ENCODE measurements around the gene CCDC47.

The CCDC47 gene

GRCh38 chr17:63766754-63767153, 6.6 kb downstream of the CCDC47 start:
- Mint-ChIP-seq H3K9me3 (no peaks in the 10 kb centered on the region), H3K4me3 (no peak overlapping the region), H3K27ac (no peak overlapping the region), H3K36me3 (ENCODE audit: low read depth) (peaks cover 30% of the 10 kb centered on the region), H3K4me1 (no peaks in the 10 kb centered on the region), H3K27me3 (ENCODE audit: low read depth) (no peaks in the 10 kb centered on the region)
- TF ChIP-seq CTCF (IDR thresholded peaks at IDR 0.05; ENCODE audit: unreplicated experiment in 3 of 3), result no peak

GRCh38 chr17:63764716-63765115, 8.7 kb downstream of the CCDC47 start:
- Mint-ChIP-seq H3K36me3 (ENCODE audit: low read depth) (peaks cover 45% of the 10 kb centered on the region), H3K27me3 (ENCODE audit: low read depth) (no peaks in the 10 kb centered on the region), H3K9me3 (no peaks in the 10 kb centered on the region), H3K4me3 (no peak overlapping the region), H3K4me1 (no peaks in the 10 kb centered on the region), H3K27ac (no peak overlapping the region)
- no peak for TF ChIP-seq CTCF (IDR thresholded peaks at IDR 0.05; ENCODE audit: unreplicated experiment in 3 of 3)

- no peak for TF ChIP-seq CTCF (IDR thresholded peaks at IDR 0.05; ENCODE audit: unreplicated experiment in 3 of 3)
- Mint-ChIP-seq H3K4me3 (no peak overlapping the region), H3K27me3 (ENCODE audit: low read depth) (no peaks in the 10 kb centered on the region), H3K9me3 (no peaks in the 10 kb centered on the region), H3K4me1 (no peaks in the 10 kb centered on the region), H3K36me3 (ENCODE audit: low read depth) (peaks cover 52% of the 10 kb centered on the region), H3K27ac (no peak overlapping the region)
Observed at GRCh38 chr17:63762161-63763078, 11.0 kb downstream of the CCDC47 start.

GRCh38 chr17:63760771-63761539, 12.4 kb downstream of the CCDC47 start:
- no peak for TF ChIP-seq CTCF (IDR thresholded peaks at IDR 0.05; ENCODE audit: unreplicated experiment in 3 of 3)
- no peak overlapping the region for H3K4me3 Mint-ChIP-seq
- H3K9me3 Mint-ChIP-seq, result no peaks in the 10 kb centered on the region
- peaks cover 60% of the 10 kb centered on the region for H3K36me3 Mint-ChIP-seq (ENCODE audit: low read depth)
- H3K4me1 Mint-ChIP-seq, result no peaks in the 10 kb centered on the region
- H3K27ac Mint-ChIP-seq, result no peak overlapping the region
- no peaks in the 10 kb centered on the region for H3K27me3 Mint-ChIP-seq (ENCODE audit: low read depth)

- no peak for TF ChIP-seq CTCF (IDR thresholded peaks at IDR 0.05; ENCODE audit: unreplicated experiment in 3 of 3)
- Mint-ChIP-seq H3K27ac (no peak overlapping the region), H3K27me3 (ENCODE audit: low read depth) (no peaks in the 10 kb centered on the region), H3K36me3 (ENCODE audit: low read depth) (peaks cover 54% of the 10 kb centered on the region), H3K4me1 (no peaks in the 10 kb centered on the region), H3K4me3 (no peak overlapping the region), H3K9me3 (no peaks in the 10 kb centered on the region)
Observed at GRCh38 chr17:63758428-63758827, 15.0 kb downstream of the CCDC47 start.
